Measurements from ENCODE around the gene IL18. TPM values are rescaled to one million over a fixed set of nuclear protein-coding genes. Genes with fewer than 3 reads are reported as not detected.
"Not testable (repeated sequence)": the region's sequence is repeated elsewhere in the genome, so short reads cannot be mapped to it uniquely, and the experiment has no call there.

IL18 gene
- total RNA-seq, 1 experiment from 2014 or later: 0.74 TPM

DNA sequence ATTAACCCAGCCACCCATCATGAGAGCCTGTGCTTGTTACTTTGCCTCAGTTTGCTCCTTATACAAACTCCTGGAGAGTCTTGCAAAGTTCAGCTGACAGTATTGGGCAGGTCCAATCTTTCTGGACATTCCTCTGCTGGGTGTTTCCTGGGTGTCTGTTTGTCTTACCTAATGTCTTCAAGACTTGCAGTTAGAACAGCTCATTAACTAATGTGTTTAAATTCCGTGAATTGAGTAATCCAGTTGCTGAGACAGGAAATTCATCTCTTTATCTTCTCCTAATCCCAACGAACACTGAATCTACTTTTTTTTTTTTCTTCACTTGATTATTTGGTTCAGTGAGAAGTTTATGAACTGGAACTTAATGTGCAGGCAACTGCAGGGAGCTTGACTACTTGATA is 32.1 kb upstream of the IL18 start (continued):
- TF ChIP-seq, protein P1, sequence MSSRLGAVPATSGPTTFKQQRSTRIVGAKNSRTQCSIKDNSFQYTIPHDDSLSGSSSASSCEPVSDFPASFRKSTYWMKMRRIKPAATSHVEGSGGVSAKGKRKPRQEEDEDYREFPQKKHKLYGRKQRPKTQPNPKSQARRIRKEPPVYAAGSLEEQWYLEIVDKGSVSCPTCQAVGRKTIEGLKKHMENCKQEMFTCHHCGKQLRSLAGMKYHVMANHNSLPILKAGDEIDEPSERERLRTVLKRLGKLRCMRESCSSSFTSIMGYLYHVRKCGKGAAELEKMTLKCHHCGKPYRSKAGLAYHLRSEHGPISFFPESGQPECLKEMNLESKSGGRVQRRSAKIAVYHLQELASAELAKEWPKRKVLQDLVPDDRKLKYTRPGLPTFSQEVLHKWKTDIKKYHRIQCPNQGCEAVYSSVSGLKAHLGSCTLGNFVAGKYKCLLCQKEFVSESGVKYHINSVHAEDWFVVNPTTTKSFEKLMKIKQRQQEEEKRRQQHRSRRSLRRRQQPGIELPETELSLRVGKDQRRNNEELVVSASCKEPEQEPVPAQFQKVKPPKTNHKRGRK (CRISPR knock-in tag; IDR thresholded peaks at IDR 0.05; ENCODE audit: borderline replicate concordance): no peak
- TF ChIP-seq, protein P2, sequence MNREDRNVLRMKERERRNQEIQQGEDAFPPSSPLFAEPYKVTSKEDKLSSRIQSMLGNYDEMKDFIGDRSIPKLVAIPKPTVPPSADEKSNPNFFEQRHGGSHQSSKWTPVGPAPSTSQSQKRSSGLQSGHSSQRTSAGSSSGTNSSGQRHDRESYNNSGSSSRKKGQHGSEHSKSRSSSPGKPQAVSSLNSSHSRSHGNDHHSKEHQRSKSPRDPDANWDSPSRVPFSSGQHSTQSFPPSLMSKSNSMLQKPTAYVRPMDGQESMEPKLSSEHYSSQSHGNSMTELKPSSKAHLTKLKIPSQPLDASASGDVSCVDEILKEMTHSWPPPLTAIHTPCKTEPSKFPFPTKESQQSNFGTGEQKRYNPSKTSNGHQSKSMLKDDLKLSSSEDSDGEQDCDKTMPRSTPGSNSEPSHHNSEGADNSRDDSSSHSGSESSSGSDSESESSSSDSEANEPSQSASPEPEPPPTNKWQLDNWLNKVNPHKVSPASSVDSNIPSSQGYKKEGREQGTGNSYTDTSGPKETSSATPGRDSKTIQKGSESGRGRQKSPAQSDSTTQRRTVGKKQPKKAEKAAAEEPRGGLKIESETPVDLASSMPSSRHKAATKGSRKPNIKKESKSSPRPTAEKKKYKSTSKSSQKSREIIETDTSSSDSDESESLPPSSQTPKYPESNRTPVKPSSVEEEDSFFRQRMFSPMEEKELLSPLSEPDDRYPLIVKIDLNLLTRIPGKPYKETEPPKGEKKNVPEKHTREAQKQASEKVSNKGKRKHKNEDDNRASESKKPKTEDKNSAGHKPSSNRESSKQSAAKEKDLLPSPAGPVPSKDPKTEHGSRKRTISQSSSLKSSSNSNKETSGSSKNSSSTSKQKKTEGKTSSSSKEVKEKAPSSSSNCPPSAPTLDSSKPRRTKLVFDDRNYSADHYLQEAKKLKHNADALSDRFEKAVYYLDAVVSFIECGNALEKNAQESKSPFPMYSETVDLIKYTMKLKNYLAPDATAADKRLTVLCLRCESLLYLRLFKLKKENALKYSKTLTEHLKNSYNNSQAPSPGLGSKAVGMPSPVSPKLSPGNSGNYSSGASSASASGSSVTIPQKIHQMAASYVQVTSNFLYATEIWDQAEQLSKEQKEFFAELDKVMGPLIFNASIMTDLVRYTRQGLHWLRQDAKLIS (CRISPR knock-in tag; IDR thresholded peaks at IDR 0.05; ENCODE audit: borderline replicate concordance): no peak
- TF ChIP-seq ZBTB21 (CRISPR knock-in tag; IDR thresholded peaks at IDR 0.05; ENCODE audit: borderline replicate concordance): no peak
- TF ChIP-seq ZNF396 (CRISPR knock-in tag; IDR thresholded peaks at IDR 0.05; ENCODE audit: borderline replicate concordance): no peak
- TF ChIP-seq, protein P3, sequence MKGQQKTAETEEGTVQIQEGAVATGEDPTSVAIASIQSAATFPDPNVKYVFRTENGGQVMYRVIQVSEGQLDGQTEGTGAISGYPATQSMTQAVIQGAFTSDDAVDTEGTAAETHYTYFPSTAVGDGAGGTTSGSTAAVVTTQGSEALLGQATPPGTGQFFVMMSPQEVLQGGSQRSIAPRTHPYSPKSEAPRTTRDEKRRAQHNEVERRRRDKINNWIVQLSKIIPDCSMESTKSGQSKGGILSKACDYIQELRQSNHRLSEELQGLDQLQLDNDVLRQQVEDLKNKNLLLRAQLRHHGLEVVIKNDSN (CRISPR knock-in tag; IDR thresholded peaks at IDR 0.05): no peak

DNA sequence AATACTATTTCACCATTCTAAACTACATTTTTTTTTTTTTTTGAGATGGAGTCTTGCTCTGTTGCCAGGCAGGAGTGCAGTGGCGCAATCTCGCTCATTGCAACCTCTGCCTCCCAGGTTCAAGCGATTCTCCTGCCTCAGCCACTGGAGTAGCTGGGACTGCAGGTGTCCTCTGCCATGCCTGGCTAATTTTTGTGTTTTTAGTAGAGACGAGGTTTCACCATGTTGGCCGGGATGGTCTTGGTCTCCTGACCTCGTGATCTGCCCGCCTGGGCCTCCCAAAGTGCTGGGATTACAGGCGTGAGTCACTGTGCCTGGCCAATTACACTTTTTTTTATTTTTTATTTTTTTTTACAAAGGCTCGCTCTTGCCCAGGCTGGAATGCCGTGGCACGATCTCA is 31.2 kb upstream of the IL18 start:
- CTCF ChIA-PET; H3K4me1 Mint-ChIP-seq; ATAC-seq; POLR2A ChIA-PET; DNase-seq (ENCODE audit: low spot score); H3K9me3 Mint-ChIP-seq; H3K27ac Mint-ChIP-seq; H3K36me3 Mint-ChIP-seq; H3K4me3 Mint-ChIP-seq: not testable (repeated sequence)
- peaks cover 19% of the 10 kb centered on the region for H3K27me3 Mint-ChIP-seq (ENCODE audit: low read depth)

DNA sequence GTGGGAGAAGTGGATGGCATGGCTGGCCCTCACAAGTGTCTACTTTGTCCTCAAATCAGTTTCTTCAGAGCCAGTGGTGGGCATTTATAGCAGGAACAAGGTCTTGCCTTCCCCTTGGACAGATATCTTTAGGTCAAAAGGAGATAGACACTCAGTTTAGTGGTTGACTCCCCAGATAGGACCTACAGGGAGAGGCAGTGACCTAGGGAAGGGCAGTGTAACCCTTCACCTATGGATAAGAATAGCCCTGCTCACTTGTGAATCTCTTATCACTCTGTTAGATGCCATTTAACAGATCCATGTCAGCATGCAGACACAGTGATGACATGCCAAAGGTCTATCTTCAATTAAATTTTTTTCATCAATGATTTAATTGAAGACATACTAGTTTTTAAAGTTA is 22.4 kb upstream of the IL18 start:
- Mint-ChIP-seq H3K9me3 (peaks cover 4% of the 10 kb centered on the region), H3K36me3 (no peaks in the 10 kb centered on the region; the same call in 1 of the 2 replicates), H3K27me3 (ENCODE audit: low read depth) (no peaks in the 10 kb centered on the region; the same call in 1 of the 2 replicates), H3K27ac (no peak overlapping the region), H3K4me3 (no peak overlapping the region), H3K4me1 (peaks cover 3% of the 10 kb centered on the region)
- ChIA-PET CTCF (no interaction called here), POLR2A (no interaction called here)
- no peak for ATAC-seq
- no peak for DNase-seq (ENCODE audit: low spot score)
- TF ChIP-seq, protein P4, sequence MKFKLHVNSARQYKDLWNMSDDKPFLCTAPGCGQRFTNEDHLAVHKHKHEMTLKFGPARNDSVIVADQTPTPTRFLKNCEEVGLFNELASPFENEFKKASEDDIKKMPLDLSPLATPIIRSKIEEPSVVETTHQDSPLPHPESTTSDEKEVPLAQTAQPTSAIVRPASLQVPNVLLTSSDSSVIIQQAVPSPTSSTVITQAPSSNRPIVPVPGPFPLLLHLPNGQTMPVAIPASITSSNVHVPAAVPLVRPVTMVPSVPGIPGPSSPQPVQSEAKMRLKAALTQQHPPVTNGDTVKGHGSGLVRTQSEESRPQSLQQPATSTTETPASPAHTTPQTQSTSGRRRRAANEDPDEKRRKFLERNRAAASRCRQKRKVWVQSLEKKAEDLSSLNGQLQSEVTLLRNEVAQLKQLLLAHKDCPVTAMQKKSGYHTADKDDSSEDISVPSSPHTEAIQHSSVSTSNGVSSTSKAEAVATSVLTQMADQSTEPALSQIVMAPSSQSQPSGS (CRISPR knock-in tag; IDR thresholded peaks at IDR 0.05; ENCODE audit: borderline replicate concordance, low read depth): no peak
- TF ChIP-seq FOXP1 (CRISPR knock-in tag; IDR thresholded peaks at IDR 0.05; ENCODE audit: borderline replicate concordance) (no peak), HMGA2 (CRISPR knock-in tag; IDR thresholded peaks at IDR 0.05) (no peak), SOX15 (CRISPR knock-in tag; IDR thresholded peaks at IDR 0.05) (no peak), SP1 (CRISPR knock-in tag; conservative IDR thresholded peaks at IDR 0.05) (no peak), JAZF1 (CRISPR knock-in tag; IDR thresholded peaks at IDR 0.05) (no peak), KAT7 (CRISPR knock-in tag; IDR thresholded peaks at IDR 0.05; ENCODE audit: borderline replicate concordance) (no peak), ZNF671 (CRISPR knock-in tag; IDR thresholded peaks at IDR 0.05) (no peak), NR3C1 (CRISPR knock-in tag; conservative IDR thresholded peaks at IDR 0.05; ENCODE audit: low read depth) (no peak), NFE2L1 (CRISPR knock-in tag; IDR thresholded peaks at IDR 0.05) (no peak)
- TF ChIP-seq, protein P5, sequence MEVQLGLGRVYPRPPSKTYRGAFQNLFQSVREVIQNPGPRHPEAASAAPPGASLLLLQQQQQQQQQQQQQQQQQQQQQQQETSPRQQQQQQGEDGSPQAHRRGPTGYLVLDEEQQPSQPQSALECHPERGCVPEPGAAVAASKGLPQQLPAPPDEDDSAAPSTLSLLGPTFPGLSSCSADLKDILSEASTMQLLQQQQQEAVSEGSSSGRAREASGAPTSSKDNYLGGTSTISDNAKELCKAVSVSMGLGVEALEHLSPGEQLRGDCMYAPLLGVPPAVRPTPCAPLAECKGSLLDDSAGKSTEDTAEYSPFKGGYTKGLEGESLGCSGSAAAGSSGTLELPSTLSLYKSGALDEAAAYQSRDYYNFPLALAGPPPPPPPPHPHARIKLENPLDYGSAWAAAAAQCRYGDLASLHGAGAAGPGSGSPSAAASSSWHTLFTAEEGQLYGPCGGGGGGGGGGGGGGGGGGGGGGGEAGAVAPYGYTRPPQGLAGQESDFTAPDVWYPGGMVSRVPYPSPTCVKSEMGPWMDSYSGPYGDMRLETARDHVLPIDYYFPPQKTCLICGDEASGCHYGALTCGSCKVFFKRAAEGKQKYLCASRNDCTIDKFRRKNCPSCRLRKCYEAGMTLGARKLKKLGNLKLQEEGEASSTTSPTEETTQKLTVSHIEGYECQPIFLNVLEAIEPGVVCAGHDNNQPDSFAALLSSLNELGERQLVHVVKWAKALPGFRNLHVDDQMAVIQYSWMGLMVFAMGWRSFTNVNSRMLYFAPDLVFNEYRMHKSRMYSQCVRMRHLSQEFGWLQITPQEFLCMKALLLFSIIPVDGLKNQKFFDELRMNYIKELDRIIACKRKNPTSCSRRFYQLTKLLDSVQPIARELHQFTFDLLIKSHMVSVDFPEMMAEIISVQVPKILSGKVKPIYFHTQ (CRISPR knock-in tag; IDR thresholded peaks at IDR 0.05): no peak
- TF ChIP-seq, protein P6, sequence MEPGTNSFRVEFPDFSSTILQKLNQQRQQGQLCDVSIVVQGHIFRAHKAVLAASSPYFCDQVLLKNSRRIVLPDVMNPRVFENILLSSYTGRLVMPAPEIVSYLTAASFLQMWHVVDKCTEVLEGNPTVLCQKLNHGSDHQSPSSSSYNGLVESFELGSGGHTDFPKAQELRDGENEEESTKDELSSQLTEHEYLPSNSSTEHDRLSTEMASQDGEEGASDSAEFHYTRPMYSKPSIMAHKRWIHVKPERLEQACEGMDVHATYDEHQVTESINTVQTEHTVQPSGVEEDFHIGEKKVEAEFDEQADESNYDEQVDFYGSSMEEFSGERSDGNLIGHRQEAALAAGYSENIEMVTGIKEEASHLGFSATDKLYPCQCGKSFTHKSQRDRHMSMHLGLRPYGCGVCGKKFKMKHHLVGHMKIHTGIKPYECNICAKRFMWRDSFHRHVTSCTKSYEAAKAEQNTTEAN (CRISPR knock-in tag; IDR thresholded peaks at IDR 0.05): no peak
- TF ChIP-seq, protein P7, sequence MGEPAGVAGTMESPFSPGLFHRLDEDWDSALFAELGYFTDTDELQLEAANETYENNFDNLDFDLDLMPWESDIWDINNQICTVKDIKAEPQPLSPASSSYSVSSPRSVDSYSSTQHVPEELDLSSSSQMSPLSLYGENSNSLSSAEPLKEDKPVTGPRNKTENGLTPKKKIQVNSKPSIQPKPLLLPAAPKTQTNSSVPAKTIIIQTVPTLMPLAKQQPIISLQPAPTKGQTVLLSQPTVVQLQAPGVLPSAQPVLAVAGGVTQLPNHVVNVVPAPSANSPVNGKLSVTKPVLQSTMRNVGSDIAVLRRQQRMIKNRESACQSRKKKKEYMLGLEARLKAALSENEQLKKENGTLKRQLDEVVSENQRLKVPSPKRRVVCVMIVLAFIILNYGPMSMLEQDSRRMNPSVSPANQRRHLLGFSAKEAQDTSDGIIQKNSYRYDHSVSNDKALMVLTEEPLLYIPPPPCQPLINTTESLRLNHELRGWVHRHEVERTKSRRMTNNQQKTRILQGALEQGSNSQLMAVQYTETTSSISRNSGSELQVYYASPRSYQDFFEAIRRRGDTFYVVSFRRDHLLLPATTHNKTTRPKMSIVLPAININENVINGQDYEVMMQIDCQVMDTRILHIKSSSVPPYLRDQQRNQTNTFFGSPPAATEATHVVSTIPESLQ (CRISPR knock-in tag; IDR thresholded peaks at IDR 0.05): no peak
- TF ChIP-seq, protein P8, sequence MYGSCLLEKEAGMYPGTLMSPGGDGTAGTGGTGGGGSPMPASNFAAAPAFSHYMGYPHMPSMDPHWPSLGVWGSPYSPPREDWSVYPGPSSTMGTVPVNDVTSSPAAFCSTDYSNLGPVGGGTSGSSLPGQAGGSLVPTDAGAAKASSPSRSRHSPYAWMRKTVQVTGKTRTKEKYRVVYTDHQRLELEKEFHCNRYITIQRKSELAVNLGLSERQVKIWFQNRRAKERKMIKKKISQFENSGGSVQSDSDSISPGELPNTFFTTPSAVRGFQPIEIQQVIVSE (CRISPR knock-in tag; IDR thresholded peaks at IDR 0.05; ENCODE audit: borderline replicate concordance): no peak

All from WTC11 (cell line).